SK-N-MC (cell line): ENCODE results near the gene KLRK1.
"Not testable (repeated sequence)": the region's sequence is repeated elsewhere in the genome, so short reads cannot be mapped to it uniquely, and the experiment has no call there.

ENCODE experiments used
- DNase-seq: peaks from one replicate; pipeline ENCODE4 v3.0.0-alpha.2; 2011; ENCODE audit warnings: low read depth, low spot score
- H3K27ac ChIP-seq: fragments of 200-600 bp; sonication (generic); 2 replicates; pipeline ENCODE4 v1.5.1; 2016; ENCODE audit warnings: mixed run types
- H3K36me3 ChIP-seq: fragments of 200-600 bp; sonication (generic); 2 replicates; pipeline ENCODE4 v1.6.1; 2017; ENCODE audit warnings: antibody characterized with exemption, low read length, mixed read lengths; ENCODE audit not compliant: insufficient read depth
- H3K4me3 ChIP-seq: fragments of 200-600 bp; sonication (generic); 2 replicates; pipeline ENCODE4 v1.5.1; 2016
- H3K9ac ChIP-seq: fragments of 200-600 bp; sonication (generic); 2 replicates; pipeline ENCODE4 v1.8.0; 2017; ENCODE audit warnings: mixed run types, mixed read lengths; ENCODE audit not compliant: insufficient read length
- H3K9me3 ChIP-seq: fragments of 200-600 bp; sonication (generic); 2 replicates; pipeline ENCODE4 v1.6.1; 2017; ENCODE audit warnings: low read depth, mild to moderate bottlenecking, antibody characterized with exemption, low read length, moderate library complexity, mixed read lengths
- EZH2 ChIP-seq: fragments of 200-600 bp; sonication (generic); IDR thresholded peaks from one replicate; pipeline ENCODE4 v1.6.1; 2017; ENCODE audit warnings: antibody characterized with exemption
- FOXP2 ChIP-seq: optimal IDR thresholded peaks from 2 replicates; pipeline ENCODE3; 2011; ENCODE audit warnings: mild to moderate bottlenecking, moderate library complexity; ENCODE audit not compliant: insufficient read depth; ENCODE audit errors: extremely low read length, control extremely low read depth
- POLR2AphosphoS5 ChIP-seq: IDR thresholded peaks from 2 replicates; pipeline ENCODE4 v1.6.1; 2012; ENCODE audit warnings: mild to moderate bottlenecking, low read depth, low read length, borderline replicate concordance

The KLRK1 gene

GRCh38 chr12:10393291-10393690 lies 3.5 kb upstream of the KLRK1 start:
- H3K4me3 ChIP-seq, result no peak overlapping the region
- H3K27ac ChIP-seq, result no peak overlapping the region
- DNase-seq, result no peak

GRCh38 chr12:10392394-10392930 lies 2.6 kb upstream of the KLRK1 start:
- TF ChIP-seq FOXP2, result no peak
- no peak for TF ChIP-seq EZH2
- TF ChIP-seq POLR2AphosphoS5, result no peak
- no peak overlapping the region for H3K4me3 ChIP-seq
- H3K36me3 ChIP-seq, result no peaks in the 10 kb centered on the region
- no peak for DNase-seq
- H3K27ac ChIP-seq, result no peak overlapping the region
- no peak overlapping the region for H3K9ac ChIP-seq
- H3K9me3 ChIP-seq, result no peaks in the 10 kb centered on the region

More at GRCh38 chr12:10393291-10393690, 3.5 kb upstream of the KLRK1 start:
- TF ChIP-seq FOXP2 (no peak), EZH2 (no peak), POLR2AphosphoS5 (no peak)
- Histone ChIP-seq H3K36me3 (no peaks in the 10 kb centered on the region), H3K9me3 (no peaks in the 10 kb centered on the region), H3K9ac (no peak overlapping the region)

GRCh38 chr12:10390991-10391390 lies 1.1 kb upstream of the KLRK1 start:
- not testable (repeated sequence) for DNase-seq, H3K36me3 ChIP-seq, H3K27ac ChIP-seq, H3K9ac ChIP-seq, H3K9me3 ChIP-seq, H3K4me3 ChIP-seq

GRCh38 chr12:10388624-10389413 lies 1.0 kb downstream of the KLRK1 start:
- H3K4me3 ChIP-seq, result no peak overlapping the region
- H3K9me3 ChIP-seq, result peaks cover 7% of the 10 kb centered on the region; the same call in 1 of the 2 replicates
- DNase-seq, result no peak
- no peak overlapping the region for H3K27ac ChIP-seq
- H3K9ac ChIP-seq, result no peak overlapping the region
- H3K36me3 ChIP-seq, result no peaks in the 10 kb centered on the region
- TF ChIP-seq FOXP2 (no peak), EZH2 (no peak), POLR2AphosphoS5 (no peak)

GRCh38 chr12:10387498-10387897 lies 2.3 kb downstream of the KLRK1 start:
- not testable (repeated sequence) for H3K4me3 ChIP-seq, H3K9me3 ChIP-seq, DNase-seq, H3K36me3 ChIP-seq, H3K9ac ChIP-seq, H3K27ac ChIP-seq

GRCh38 chr12:10386857-10387256 lies 3.0 kb downstream of the KLRK1 start:
- no peak overlapping the region for H3K4me3 ChIP-seq
- H3K9ac ChIP-seq, result no peak overlapping the region
- no peak for DNase-seq
- H3K9me3 ChIP-seq, result peaks cover 7% of the 10 kb centered on the region; the same call in 1 of the 2 replicates
- H3K36me3 ChIP-seq, result no peaks in the 10 kb centered on the region
- no peak overlapping the region for H3K27ac ChIP-seq
- no peak for TF ChIP-seq FOXP2
- no peak for TF ChIP-seq EZH2
- no peak for TF ChIP-seq POLR2AphosphoS5

GRCh38 chr12:10385166-10385613 lies 4.7 kb downstream of the KLRK1 start:
- Histone ChIP-seq H3K36me3 (no peaks in the 10 kb centered on the region), H3K4me3 (no peak overlapping the region), H3K9ac (no peak overlapping the region), H3K9me3 (peaks cover 7% of the 10 kb centered on the region; the same call in 1 of the 2 replicates), H3K27ac (no peak overlapping the region)
- TF ChIP-seq FOXP2 (no peak), EZH2 (no peak), POLR2AphosphoS5 (no peak)
- no peak for DNase-seq

- H3K36me3 ChIP-seq, result no peaks in the 10 kb centered on the region
- H3K9me3 ChIP-seq, result peaks cover 7% of the 10 kb centered on the region; the same call in 1 of the 2 replicates
- H3K9ac ChIP-seq, result no peak overlapping the region
- no peak for DNase-seq
- TF ChIP-seq EZH2 (no peak), POLR2AphosphoS5 (no peak), FOXP2 (no peak)
- no peak overlapping the region for H3K4me3 ChIP-seq
- no peak overlapping the region for H3K27ac ChIP-seq
Measured at GRCh38 chr12:10384191-10384590, 5.7 kb downstream of the KLRK1 start.

GRCh38 chr12:10381928-10382628 lies 7.8 kb downstream of the KLRK1 start:
- peaks cover 7% of the 10 kb centered on the region; the same call in 1 of the 2 replicates for H3K9me3 ChIP-seq
- H3K27ac ChIP-seq, result no peak overlapping the region
- no peak overlapping the region for H3K4me3 ChIP-seq
- TF ChIP-seq EZH2 (no peak), FOXP2 (no peak), POLR2AphosphoS5 (no peak)
- H3K9ac ChIP-seq, result no peak overlapping the region
- no peaks in the 10 kb centered on the region for H3K36me3 ChIP-seq
- no peak for DNase-seq

GRCh38 chr12:10378737-10379136 lies 11.1 kb downstream of the KLRK1 start:
- not testable (repeated sequence) for DNase-seq, H3K9me3 ChIP-seq, H3K4me3 ChIP-seq, H3K27ac ChIP-seq, H3K36me3 ChIP-seq, H3K9ac ChIP-seq
